ENCODE measurements around the gene PRRC2C.
"Not testable (repeated sequence)": the region's sequence is repeated elsewhere in the genome, so short reads cannot be mapped to it uniquely, and the experiment has no call there.

PRRC2C gene

GRCh38 chr1:171485375-171486047, at the start of gene PRRC2C:
Gene PRRC2C, plus strand, starts transcription at chr1:171485530. Its CDS starts 26,559 bp downstream, at chr1:171512089.
- H3K9me3 Mint-ChIP-seq, result no peaks in the 10 kb centered on the region
- peaks cover 49% of the 10 kb centered on the region for H3K4me1 Mint-ChIP-seq (ENCODE audit: low read depth)
- peak within 1 kb of the TSS; percentile 94 for H3K27ac Mint-ChIP-seq
- no peaks in the 10 kb centered on the region for H3K27me3 Mint-ChIP-seq (ENCODE audit: low read depth)
- peak within 1 kb of the TSS; percentile 96 for H3K4me3 Mint-ChIP-seq
- peaks cover 23% of the 10 kb centered on the region for H3K36me3 Mint-ChIP-seq (ENCODE audit: low read depth)

- Mint-ChIP-seq H3K4me3 (no peak overlapping the region), H3K27ac (no peak overlapping the region), H3K36me3 (ENCODE audit: low read depth) (no peaks in the 10 kb centered on the region), H3K9me3 (no peaks in the 10 kb centered on the region), H3K4me1 (ENCODE audit: low read depth) (peaks cover 7% of the 10 kb centered on the region), H3K27me3 (ENCODE audit: low read depth) (no peaks in the 10 kb centered on the region)
Observed at GRCh38 chr1:171438441-171438840, 46.9 kb upstream of the PRRC2C start.

- H3K9me3 Mint-ChIP-seq; H3K4me1 Mint-ChIP-seq (ENCODE audit: low read depth); H3K27me3 Mint-ChIP-seq (ENCODE audit: low read depth); H3K27ac Mint-ChIP-seq; H3K36me3 Mint-ChIP-seq (ENCODE audit: low read depth); H3K4me3 Mint-ChIP-seq: not testable (repeated sequence)
Observed at GRCh38 chr1:171440201-171440600, 45.1 kb upstream of the PRRC2C start.

- not testable (repeated sequence) for H3K4me1 Mint-ChIP-seq (ENCODE audit: low read depth); H3K36me3 Mint-ChIP-seq (ENCODE audit: low read depth); H3K27ac Mint-ChIP-seq; H3K9me3 Mint-ChIP-seq; H3K27me3 Mint-ChIP-seq (ENCODE audit: low read depth); H3K4me3 Mint-ChIP-seq
Observed at GRCh38 chr1:171441278-171441895, 43.9 kb upstream of the PRRC2C start.

- no peaks in the 10 kb centered on the region for H3K27me3 Mint-ChIP-seq (ENCODE audit: low read depth)
- no peak overlapping the region for H3K4me3 Mint-ChIP-seq
- no peaks in the 10 kb centered on the region for H3K4me1 Mint-ChIP-seq (ENCODE audit: low read depth)
- H3K36me3 Mint-ChIP-seq (ENCODE audit: low read depth), result no peaks in the 10 kb centered on the region
- H3K27ac Mint-ChIP-seq, result no peak overlapping the region
- H3K9me3 Mint-ChIP-seq, result no peaks in the 10 kb centered on the region
Observed at GRCh38 chr1:171446386-171446785, 38.9 kb upstream of the PRRC2C start.

- H3K27ac Mint-ChIP-seq, result no peak overlapping the region
- H3K4me1 Mint-ChIP-seq (ENCODE audit: low read depth), result no peaks in the 10 kb centered on the region
- H3K36me3 Mint-ChIP-seq (ENCODE audit: low read depth), result no peaks in the 10 kb centered on the region
- H3K27me3 Mint-ChIP-seq (ENCODE audit: low read depth), result no peaks in the 10 kb centered on the region
- no peak overlapping the region for H3K4me3 Mint-ChIP-seq
- peaks cover 6% of the 10 kb centered on the region for H3K9me3 Mint-ChIP-seq
Observed at GRCh38 chr1:171455967-171456366, 29.4 kb upstream of the PRRC2C start.

- Mint-ChIP-seq H3K4me1 (ENCODE audit: low read depth) (no peaks in the 10 kb centered on the region), H3K27me3 (ENCODE audit: low read depth) (no peaks in the 10 kb centered on the region), H3K9me3 (peaks cover 3% of the 10 kb centered on the region), H3K4me3 (no peak overlapping the region), H3K36me3 (ENCODE audit: low read depth) (no peaks in the 10 kb centered on the region), H3K27ac (no peak overlapping the region)
Observed at GRCh38 chr1:171457412-171457811, 27.9 kb upstream of the PRRC2C start.

- Mint-ChIP-seq H3K4me3 (no peak overlapping the region), H3K9me3 (no peaks in the 10 kb centered on the region), H3K27me3 (ENCODE audit: low read depth) (peaks cover 7% of the 10 kb centered on the region), H3K36me3 (ENCODE audit: low read depth) (no peaks in the 10 kb centered on the region), H3K27ac (no peak overlapping the region), H3K4me1 (ENCODE audit: low read depth) (no peaks in the 10 kb centered on the region)
Observed at GRCh38 chr1:171460018-171460620, 25.2 kb upstream of the PRRC2C start.

- no peaks in the 10 kb centered on the region for H3K4me1 Mint-ChIP-seq (ENCODE audit: low read depth)
- no peak overlapping the region for H3K4me3 Mint-ChIP-seq
- peaks cover 8% of the 10 kb centered on the region for H3K27me3 Mint-ChIP-seq (ENCODE audit: low read depth)
- no peaks in the 10 kb centered on the region for H3K36me3 Mint-ChIP-seq (ENCODE audit: low read depth)
- no peaks in the 10 kb centered on the region for H3K9me3 Mint-ChIP-seq
- H3K27ac Mint-ChIP-seq, result no peak overlapping the region
Observed at GRCh38 chr1:171467626-171468025, 17.7 kb upstream of the PRRC2C start.

- H3K36me3 Mint-ChIP-seq (ENCODE audit: low read depth), result no peaks in the 10 kb centered on the region
- no peak overlapping the region for H3K4me3 Mint-ChIP-seq
- no peak overlapping the region for H3K27ac Mint-ChIP-seq
- H3K9me3 Mint-ChIP-seq, result no peaks in the 10 kb centered on the region
- no peaks in the 10 kb centered on the region for H3K4me1 Mint-ChIP-seq (ENCODE audit: low read depth)
- H3K27me3 Mint-ChIP-seq (ENCODE audit: low read depth), result peaks cover 11% of the 10 kb centered on the region
Observed at GRCh38 chr1:171468120-171468750, 17.1 kb upstream of the PRRC2C start.

- Mint-ChIP-seq H3K4me3 (no peak overlapping the region), H3K9me3 (no peaks in the 10 kb centered on the region), H3K36me3 (ENCODE audit: low read depth) (no peaks in the 10 kb centered on the region), H3K27me3 (ENCODE audit: low read depth) (peaks cover 3% of the 10 kb centered on the region), H3K27ac (no peak overlapping the region), H3K4me1 (ENCODE audit: low read depth) (no peaks in the 10 kb centered on the region)
Observed at GRCh38 chr1:171470726-171471125, 14.6 kb upstream of the PRRC2C start.

- Mint-ChIP-seq H3K36me3 (ENCODE audit: low read depth) (no peaks in the 10 kb centered on the region), H3K4me3 (no peak overlapping the region), H3K27me3 (ENCODE audit: low read depth) (peaks cover 6% of the 10 kb centered on the region), H3K4me1 (ENCODE audit: low read depth) (no peaks in the 10 kb centered on the region), H3K9me3 (no peaks in the 10 kb centered on the region), H3K27ac (no peak overlapping the region)
Observed at GRCh38 chr1:171472183-171472647, 13.1 kb upstream of the PRRC2C start.

- no peaks in the 10 kb centered on the region for H3K9me3 Mint-ChIP-seq
Observed at GRCh38 chr1:171476829-171477228, 8.5 kb upstream of the PRRC2C start.

GRCh38 chr1:171477804-171478203, 7.5 kb upstream of the PRRC2C start:
- Mint-ChIP-seq H3K36me3 (ENCODE audit: low read depth) (no peaks in the 10 kb centered on the region), H3K27ac (no peak overlapping the region), H3K9me3 (no peaks in the 10 kb centered on the region), H3K4me1 (ENCODE audit: low read depth) (peaks cover 1% of the 10 kb centered on the region), H3K4me3 (no peak overlapping the region), H3K27me3 (ENCODE audit: low read depth) (peaks cover 6% of the 10 kb centered on the region)

More at GRCh38 chr1:171476829-171477228, 8.5 kb upstream of the PRRC2C start:
- Mint-ChIP-seq H3K27ac (no peak overlapping the region), H3K4me3 (no peak overlapping the region), H3K27me3 (ENCODE audit: low read depth) (peaks cover 6% of the 10 kb centered on the region), H3K36me3 (ENCODE audit: low read depth) (no peaks in the 10 kb centered on the region), H3K4me1 (ENCODE audit: low read depth) (no peaks in the 10 kb centered on the region)

- Mint-ChIP-seq H3K4me3 (no peak overlapping the region), H3K27ac (no peak overlapping the region), H3K4me1 (ENCODE audit: low read depth) (peaks cover 10% of the 10 kb centered on the region)
Observed at GRCh38 chr1:171480035-171480434, 5.3 kb upstream of the PRRC2C start.

More at GRCh38 chr1:171480035-171480434, 5.3 kb upstream of the PRRC2C start:
- Mint-ChIP-seq H3K27me3 (ENCODE audit: low read depth) (peaks cover 3% of the 10 kb centered on the region), H3K9me3 (no peaks in the 10 kb centered on the region), H3K36me3 (ENCODE audit: low read depth) (no peaks in the 10 kb centered on the region)
